ENCODE data around the gene METTL6. TPM values are rescaled to one million over a fixed set of nuclear protein-coding genes. Genes with fewer than 3 reads are reported as not detected.

METTL6 gene
- total and polyA plus RNA-seq, 10 of the 15 experiments (the other 5 are each of a cell fraction or from before 2014, with no cell fraction given), result 13.8 to 29.6 (median 20.8) TPM

DNA sequence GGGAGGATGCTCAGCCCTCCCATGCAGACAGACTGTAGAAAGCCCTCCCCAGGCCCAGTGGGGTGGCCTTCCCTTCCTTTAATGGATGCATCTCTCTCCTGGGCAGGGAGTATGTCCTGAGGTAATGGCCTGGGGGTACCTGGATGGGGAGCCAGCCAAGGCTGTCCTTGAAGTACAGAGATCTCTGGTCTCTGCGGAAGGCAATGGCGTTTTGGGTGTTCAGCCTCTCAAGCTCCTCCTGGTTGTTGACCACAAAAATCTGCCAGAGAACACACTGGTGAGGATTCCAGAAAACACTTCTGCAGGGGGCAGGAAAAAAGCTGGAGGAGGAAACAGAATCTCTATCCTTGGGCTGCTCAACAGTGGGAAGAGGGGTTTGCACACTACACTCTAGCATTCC is 29.0 kb upstream of the METTL6 start:
- no peak overlapping the region for H3K4me3 ChIP-seq
- no peak overlapping the region for H3K4me2 ChIP-seq (ENCODE audit: control insufficient read depth, insufficient read depth)
- H3K79me2 ChIP-seq (ENCODE audit: control insufficient read depth, insufficient read depth, low read length), result no peaks in the 10 kb centered on the region
- BruUV-seq (replicated peaks), result no TSS peak
- H4K20me1 ChIP-seq (ENCODE audit: control insufficient read depth, insufficient read depth), result no peaks in the 10 kb centered on the region
- ChIA-PET RAD21 (ENCODE audit: unreplicated experiment) (no interaction called here), CTCF (no interaction called here), POLR2A (interaction anchor here (1.7 kb wide), 1 partner anchor 12 kb away, joined by 5 read pairs; no protein-coding TSS in a partner anchor), SMC1A (ENCODE audit: uncharacterized antibody, unreplicated experiment) (no interaction called here)
- ATAC-seq, result no peak
- no peaks in the 10 kb centered on the region for H3K36me3 ChIP-seq (ENCODE audit: control insufficient read depth in 2 of 2, insufficient read depth in 2 of 2, low read length in 1 of 2)
- no peak overlapping the region for H3K9ac ChIP-seq (ENCODE audit: control insufficient read depth, insufficient read depth, low read length)
- H2AFZ ChIP-seq (ENCODE audit: control insufficient read depth, low read depth, low read length), result no peak overlapping the region
- in situ Hi-C loops (cut with MboI), result no loop called here
- WGBS (ENCODE audit: insufficient coverage, insufficient replicate concordance, low lambda C conversion rate, missing lambda C conversion rate), result 93% methylated on average over 2 of the region's 2 CpGs
- H3K27ac ChIP-seq (ENCODE audit: control insufficient read depth, insufficient read depth), result no peak overlapping the region
- H3K9me3 ChIP-seq (replicated peaks; ENCODE audit: control insufficient read depth, insufficient read depth, low read length), result no peaks in the 10 kb centered on the region
- intact Hi-C loops (cut with micrococcal nuclease; ENCODE audit: unreplicated experiment), result no loop called here
- H3K4me1 ChIP-seq (ENCODE audit: control insufficient read depth, insufficient read depth, low read length), result no peaks in the 10 kb centered on the region
- H3K27me3 ChIP-seq (replicated peaks in 1 of 2; ENCODE audit: control insufficient read depth in 2 of 2, insufficient read depth in 2 of 2, low read length in 1 of 2), result no peaks in the 10 kb centered on the region
- FAIRE-seq, result no peak
- no peak for DNase-seq (ENCODE audit: low read depth, low spot score)
- no peak for TF ChIP-seq MXI1 (IDR thresholded peaks at IDR 0.05; ENCODE audit: low read depth, low read length)
- no peak for TF ChIP-seq POLR2AphosphoS2 (IDR thresholded peaks at IDR 0.05; ENCODE audit: low read depth, low read length)
- no peak for TF ChIP-seq FOXK2 (IDR thresholded peaks at IDR 0.05)
- TF ChIP-seq, protein P1, sequence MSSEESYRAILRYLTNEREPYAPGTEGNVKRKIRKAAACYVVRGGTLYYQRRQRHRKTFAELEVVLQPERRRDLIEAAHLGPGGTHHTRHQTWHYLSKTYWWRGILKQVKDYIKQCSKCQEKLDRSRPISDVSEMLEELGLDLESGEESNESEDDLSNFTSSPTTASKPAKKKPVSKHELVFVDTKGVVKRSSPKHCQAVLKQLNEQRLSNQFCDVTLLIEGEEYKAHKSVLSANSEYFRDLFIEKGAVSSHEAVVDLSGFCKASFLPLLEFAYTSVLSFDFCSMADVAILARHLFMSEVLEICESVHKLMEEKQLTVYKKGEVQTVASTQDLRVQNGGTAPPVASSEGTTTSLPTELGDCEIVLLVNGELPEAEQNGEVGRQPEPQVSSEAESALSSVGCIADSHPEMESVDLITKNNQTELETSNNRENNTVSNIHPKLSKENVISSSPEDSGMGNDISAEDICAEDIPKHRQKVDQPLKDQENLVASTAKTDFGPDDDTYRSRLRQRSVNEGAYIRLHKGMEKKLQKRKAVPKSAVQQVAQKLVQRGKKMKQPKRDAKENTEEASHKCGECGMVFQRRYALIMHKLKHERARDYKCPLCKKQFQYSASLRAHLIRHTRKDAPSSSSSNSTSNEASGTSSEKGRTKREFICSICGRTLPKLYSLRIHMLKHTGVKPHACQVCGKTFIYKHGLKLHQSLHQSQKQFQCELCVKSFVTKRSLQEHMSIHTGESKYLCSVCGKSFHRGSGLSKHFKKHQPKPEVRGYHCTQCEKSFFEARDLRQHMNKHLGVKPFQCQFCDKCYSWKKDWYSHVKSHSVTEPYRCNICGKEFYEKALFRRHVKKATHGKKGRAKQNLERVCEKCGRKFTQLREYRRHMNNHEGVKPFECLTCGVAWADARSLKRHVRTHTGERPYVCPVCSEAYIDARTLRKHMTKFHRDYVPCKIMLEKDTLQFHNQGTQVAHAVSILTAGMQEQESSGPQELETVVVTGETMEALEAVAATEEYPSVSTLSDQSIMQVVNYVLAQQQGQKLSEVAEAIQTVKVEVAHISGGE (CRISPR knock-in tag; IDR thresholded peaks at IDR 0.05), result no peak
- TF ChIP-seq SRF (IDR thresholded peaks at IDR 0.05; ENCODE audit: low read depth in 2 of 2, low read length in 2 of 2), result no peak
- no peak for TF ChIP-seq SIN3A (IDR thresholded peaks at IDR 0.05; ENCODE audit: low read depth, low read length)
- TF ChIP-seq, protein P2, sequence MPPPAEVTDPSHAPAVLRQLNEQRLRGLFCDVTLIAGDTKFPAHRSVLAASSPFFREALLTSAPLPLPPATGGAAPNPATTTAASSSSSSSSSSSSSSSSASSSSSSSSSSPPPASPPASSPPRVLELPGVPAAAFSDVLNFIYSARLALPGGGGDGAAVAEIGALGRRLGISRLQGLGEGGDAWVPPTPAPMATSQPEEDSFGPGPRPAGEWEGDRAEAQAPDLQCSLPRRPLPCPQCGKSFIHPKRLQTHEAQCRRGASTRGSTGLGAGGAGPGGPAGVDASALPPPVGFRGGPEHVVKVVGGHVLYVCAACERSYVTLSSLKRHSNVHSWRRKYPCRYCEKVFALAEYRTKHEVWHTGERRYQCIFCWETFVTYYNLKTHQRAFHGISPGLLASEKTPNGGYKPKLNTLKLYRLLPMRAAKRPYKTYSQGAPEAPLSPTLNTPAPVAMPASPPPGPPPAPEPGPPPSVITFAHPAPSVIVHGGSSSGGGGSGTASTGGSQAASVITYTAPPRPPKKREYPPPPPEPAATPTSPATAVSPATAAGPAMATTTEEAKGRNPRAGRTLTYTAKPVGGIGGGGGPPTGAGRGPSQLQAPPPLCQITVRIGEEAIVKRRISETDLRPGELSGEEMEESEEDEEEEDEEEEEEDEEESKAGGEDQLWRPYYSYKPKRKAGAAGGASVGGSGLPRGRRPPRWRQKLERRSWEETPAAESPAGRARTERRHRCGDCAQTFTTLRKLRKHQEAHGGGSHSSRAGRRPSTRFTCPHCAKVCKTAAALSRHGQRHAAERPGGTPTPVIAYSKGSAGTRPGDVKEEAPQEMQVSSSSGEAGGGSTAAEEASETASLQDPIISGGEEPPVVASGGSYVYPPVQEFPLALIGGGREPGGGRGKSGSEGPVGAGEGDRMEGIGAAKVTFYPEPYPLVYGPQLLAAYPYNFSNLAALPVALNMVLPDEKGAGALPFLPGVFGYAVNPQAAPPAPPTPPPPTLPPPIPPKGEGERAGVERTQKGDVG (CRISPR knock-in tag; IDR thresholded peaks at IDR 0.05), result no peak
- no peak for TF ChIP-seq ASH2L (IDR thresholded peaks at IDR 0.05; ENCODE audit: borderline replicate concordance, low read depth)
- no peak for TF ChIP-seq EED (IDR thresholded peaks at IDR 0.05; ENCODE audit: low read depth)
- TF ChIP-seq BMI1 (IDR thresholded peaks at IDR 0.05; ENCODE audit: borderline replicate concordance), result no peak
- TF ChIP-seq, protein P3, sequence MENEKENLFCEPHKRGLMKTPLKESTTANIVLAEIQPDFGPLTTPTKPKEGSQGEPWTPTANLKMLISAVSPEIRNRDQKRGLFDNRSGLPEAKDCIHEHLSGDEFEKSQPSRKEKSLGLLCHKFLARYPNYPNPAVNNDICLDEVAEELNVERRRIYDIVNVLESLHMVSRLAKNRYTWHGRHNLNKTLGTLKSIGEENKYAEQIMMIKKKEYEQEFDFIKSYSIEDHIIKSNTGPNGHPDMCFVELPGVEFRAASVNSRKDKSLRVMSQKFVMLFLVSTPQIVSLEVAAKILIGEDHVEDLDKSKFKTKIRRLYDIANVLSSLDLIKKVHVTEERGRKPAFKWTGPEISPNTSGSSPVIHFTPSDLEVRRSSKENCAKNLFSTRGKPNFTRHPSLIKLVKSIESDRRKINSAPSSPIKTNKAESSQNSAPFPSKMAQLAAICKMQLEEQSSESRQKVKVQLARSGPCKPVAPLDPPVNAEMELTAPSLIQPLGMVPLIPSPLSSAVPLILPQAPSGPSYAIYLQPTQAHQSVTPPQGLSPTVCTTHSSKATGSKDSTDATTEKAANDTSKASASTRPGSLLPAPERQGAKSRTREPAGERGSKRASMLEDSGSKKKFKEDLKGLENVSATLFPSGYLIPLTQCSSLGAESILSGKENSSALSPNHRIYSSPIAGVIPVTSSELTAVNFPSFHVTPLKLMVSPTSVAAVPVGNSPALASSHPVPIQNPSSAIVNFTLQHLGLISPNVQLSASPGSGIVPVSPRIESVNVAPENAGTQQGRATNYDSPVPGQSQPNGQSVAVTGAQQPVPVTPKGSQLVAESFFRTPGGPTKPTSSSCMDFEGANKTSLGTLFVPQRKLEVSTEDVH (IDR thresholded peaks at IDR 0.05; ENCODE audit: low read depth, partially characterized antibody), result no peak
- no peak for TF ChIP-seq MYC (IDR thresholded peaks at IDR 0.05; ENCODE audit: insufficient read depth, insufficient read length, insufficient replicate concordance, low read length, severe bottlenecking)
- TF ChIP-seq, protein P4, sequence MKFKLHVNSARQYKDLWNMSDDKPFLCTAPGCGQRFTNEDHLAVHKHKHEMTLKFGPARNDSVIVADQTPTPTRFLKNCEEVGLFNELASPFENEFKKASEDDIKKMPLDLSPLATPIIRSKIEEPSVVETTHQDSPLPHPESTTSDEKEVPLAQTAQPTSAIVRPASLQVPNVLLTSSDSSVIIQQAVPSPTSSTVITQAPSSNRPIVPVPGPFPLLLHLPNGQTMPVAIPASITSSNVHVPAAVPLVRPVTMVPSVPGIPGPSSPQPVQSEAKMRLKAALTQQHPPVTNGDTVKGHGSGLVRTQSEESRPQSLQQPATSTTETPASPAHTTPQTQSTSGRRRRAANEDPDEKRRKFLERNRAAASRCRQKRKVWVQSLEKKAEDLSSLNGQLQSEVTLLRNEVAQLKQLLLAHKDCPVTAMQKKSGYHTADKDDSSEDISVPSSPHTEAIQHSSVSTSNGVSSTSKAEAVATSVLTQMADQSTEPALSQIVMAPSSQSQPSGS (IDR thresholded peaks at IDR 0.05; ENCODE audit: low read length), result no peak
- no peak for TF ChIP-seq CEBPB (IDR thresholded peaks at IDR 0.05; ENCODE audit: borderline replicate concordance in 1 of 2, low read depth in 2 of 2, low read length in 2 of 2)
